ENCODE results near the gene PDXP. TPM values are rescaled to one million over a fixed set of nuclear protein-coding genes. Genes with fewer than 3 reads are reported as not detected.

The PDXP gene
- total and polyA plus RNA-seq, 7 donors: 9.0 to 37.9 (median 12.9) TPM

DNA sequence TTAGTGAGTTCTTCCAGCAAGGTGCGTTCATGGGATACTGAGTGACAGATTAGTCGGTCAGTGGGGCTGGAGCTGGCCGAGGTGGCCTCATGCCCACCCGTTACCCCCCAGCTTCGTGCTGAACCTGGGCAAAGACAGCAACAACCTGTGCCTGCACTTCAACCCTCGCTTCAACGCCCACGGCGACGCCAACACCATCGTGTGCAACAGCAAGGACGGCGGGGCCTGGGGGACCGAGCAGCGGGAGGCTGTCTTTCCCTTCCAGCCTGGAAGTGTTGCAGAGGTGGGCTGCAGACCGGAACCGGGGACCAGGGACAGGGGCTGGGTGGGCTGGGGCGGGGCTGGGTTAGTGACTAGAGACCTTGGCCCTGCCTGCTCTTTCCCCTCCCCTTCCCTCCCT is 19.8 kb downstream of the PDXP start:
- H3K27ac ChIP-seq: peak overlapping the region; percentile 96
- H3K36me3 ChIP-seq (ENCODE audit: insufficient read depth in 1 of 2, low read depth in 1 of 2): peaks cover 0 to 32% of the 10 kb centered on the region in 2 donors
- H3K27me3 ChIP-seq (ENCODE audit: insufficient read depth in 3 of 3, low read length in 2 of 3): no peaks in the 10 kb centered on the region
- no peak overlapping the region for H3K4me3 ChIP-seq
- intact Hi-C loops (cut with DNase I): no loop called here
- ATAC-seq (no peak), DNase-seq (no peak)
- 55 to 61% (median 55%) methylated on average over 18 of the region's 18 CpGs for WGBS, 3 donors
- H3K9me3 ChIP-seq: no peaks in the 10 kb centered on the region
- peaks cover 31% of the 10 kb centered on the region for H3K4me1 ChIP-seq
- TF ChIP-seq, protein P1, sequence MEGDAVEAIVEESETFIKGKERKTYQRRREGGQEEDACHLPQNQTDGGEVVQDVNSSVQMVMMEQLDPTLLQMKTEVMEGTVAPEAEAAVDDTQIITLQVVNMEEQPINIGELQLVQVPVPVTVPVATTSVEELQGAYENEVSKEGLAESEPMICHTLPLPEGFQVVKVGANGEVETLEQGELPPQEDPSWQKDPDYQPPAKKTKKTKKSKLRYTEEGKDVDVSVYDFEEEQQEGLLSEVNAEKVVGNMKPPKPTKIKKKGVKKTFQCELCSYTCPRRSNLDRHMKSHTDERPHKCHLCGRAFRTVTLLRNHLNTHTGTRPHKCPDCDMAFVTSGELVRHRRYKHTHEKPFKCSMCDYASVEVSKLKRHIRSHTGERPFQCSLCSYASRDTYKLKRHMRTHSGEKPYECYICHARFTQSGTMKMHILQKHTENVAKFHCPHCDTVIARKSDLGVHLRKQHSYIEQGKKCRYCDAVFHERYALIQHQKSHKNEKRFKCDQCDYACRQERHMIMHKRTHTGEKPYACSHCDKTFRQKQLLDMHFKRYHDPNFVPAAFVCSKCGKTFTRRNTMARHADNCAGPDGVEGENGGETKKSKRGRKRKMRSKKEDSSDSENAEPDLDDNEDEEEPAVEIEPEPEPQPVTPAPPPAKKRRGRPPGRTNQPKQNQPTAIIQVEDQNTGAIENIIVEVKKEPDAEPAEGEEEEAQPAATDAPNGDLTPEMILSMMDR (IDR thresholded peaks at IDR 0.05): no peak

DNA sequence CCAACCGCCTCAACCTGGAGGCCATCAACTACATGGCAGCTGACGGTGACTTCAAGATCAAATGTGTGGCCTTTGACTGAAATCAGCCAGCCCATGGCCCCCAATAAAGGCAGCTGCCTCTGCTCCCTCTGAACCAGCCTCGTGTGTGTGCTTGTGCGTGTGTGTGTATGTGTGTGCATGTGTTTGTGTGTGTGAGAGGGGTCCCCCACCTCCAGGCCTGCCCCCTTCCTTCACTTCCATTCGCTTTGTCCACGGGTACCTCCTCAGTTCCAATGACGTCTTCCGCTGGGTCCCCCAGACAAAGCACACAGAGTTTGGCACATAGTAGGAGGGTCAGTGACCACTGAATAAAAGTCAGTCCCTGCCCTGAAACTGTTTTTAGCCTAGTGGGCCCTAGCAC is 21.1 kb downstream of the PDXP start:
- peaks cover 21% of the 10 kb centered on the region for H3K4me1 ChIP-seq
- 72 to 74% (median 74%) methylated on average over 8 of the region's 8 CpGs for WGBS, 3 donors

DNA sequence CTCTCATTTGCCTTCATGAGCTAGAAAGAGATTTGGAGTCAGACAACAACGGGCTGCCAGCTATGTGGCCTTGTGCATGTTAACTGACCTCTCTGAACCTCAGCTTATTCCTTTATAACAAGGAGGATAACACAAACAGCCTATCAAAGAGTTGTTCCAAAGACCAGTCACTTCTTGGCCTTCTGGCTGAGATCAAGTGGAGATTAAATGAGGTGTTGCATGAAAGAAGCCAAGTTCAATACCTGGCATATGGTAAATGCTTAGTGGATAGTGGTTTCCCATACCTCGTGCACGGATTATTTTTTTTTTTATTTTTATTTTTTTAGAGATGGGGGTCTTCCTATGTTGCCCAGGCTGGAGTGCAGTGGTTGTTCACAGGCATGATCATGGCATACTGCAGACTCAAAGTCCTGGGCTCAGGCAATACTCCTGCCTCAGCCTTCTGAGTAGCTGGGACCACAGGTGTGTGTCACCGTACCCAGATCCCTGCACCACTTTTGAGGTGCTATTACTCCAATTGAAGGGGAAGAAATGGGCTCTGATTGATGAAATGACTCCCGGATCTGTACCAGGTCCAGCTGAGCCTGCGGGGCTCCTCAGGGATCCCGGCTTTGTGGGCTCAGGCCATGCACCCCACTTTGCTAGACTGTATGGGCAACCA is 21.8 kb downstream of the PDXP start:
- Histone ChIP-seq H3K4me1 (peaks cover 16% of the 10 kb centered on the region), H3K4me3 (no peak overlapping the region), H3K36me3 (ENCODE audit: insufficient read depth in 1 of 2, low read depth in 1 of 2) (peaks cover 0 to 32% of the 10 kb centered on the region in 2 donors), H3K27me3 (ENCODE audit: insufficient read depth in 3 of 3, low read length in 2 of 3) (no peaks in the 10 kb centered on the region), H3K27ac (no peak overlapping the region), H3K9me3 (no peaks in the 10 kb centered on the region)
- intact Hi-C loops (cut with DNase I): loop anchor here (2.0 kb wide), 2 partner anchors 20 to 38 kb away; no protein-coding TSS in a partner anchor
- 52 to 64% (median 54%) methylated on average over 7 of the region's 7 CpGs for WGBS, 3 donors
- ATAC-seq (no peak), DNase-seq (no peak)
- TF ChIP-seq, protein P1 (IDR thresholded peaks at IDR 0.05): no peak

More for the DNA sequence above, 21.1 kb downstream of the PDXP start:
- H3K27ac ChIP-seq: no peak overlapping the region
- TF ChIP-seq, protein P1 (IDR thresholded peaks at IDR 0.05): no peak
- no peaks in the 10 kb centered on the region for H3K9me3 ChIP-seq
- DNase-seq: no peak
- peaks cover 0 to 32% of the 10 kb centered on the region in 2 donors for H3K36me3 ChIP-seq (ENCODE audit: insufficient read depth in 1 of 2, low read depth in 1 of 2)
- intact Hi-C loops (cut with DNase I): loop anchor here (2.0 kb wide), 2 partner anchors 19 to 37 kb away; no protein-coding TSS in a partner anchor
- no peak for ATAC-seq
- H3K27me3 ChIP-seq (ENCODE audit: insufficient read depth in 3 of 3, low read length in 2 of 3): no peaks in the 10 kb centered on the region
- H3K4me3 ChIP-seq: no peak overlapping the region

DNA sequence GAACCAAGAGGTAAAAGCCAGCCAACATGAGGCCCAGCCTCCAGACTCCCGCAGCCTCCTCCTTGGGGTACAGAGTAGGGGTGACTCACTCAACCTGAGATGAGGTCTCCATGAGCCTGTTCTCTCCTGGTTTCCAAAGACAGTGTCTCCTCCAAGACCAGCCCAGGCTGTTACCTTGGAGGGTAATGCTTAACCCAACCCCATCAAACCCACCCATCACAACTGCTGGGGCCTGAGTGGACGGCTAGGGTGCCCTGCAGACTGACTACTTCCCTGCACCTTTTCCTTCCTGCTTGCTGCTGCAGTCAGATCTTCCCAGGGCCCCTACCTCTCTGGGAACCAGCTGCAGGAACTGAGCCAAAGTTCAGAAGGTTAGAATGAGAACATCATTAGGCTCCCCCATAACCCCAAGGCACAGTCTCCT is 22.5 kb downstream of the PDXP start:
- intact Hi-C loops (cut with DNase I): loop anchor here (1.0 to 2.0 kb wide), 3 partner anchors 20 to 38 kb away; no protein-coding TSS in a partner anchor
- WGBS, 3 donors: 64 to 79% (median 65%) methylated on average over 2 of the region's 2 CpGs
- peaks cover 16% of the 10 kb centered on the region for H3K4me1 ChIP-seq
- TF ChIP-seq, protein P1 (IDR thresholded peaks at IDR 0.05): no peak
- H3K27ac ChIP-seq: no peak overlapping the region
- H3K27me3 ChIP-seq (ENCODE audit: insufficient read depth in 3 of 3, low read length in 2 of 3): no peaks in the 10 kb centered on the region
- no peaks in the 10 kb centered on the region for H3K9me3 ChIP-seq
- no peak overlapping the region for H3K4me3 ChIP-seq
- DNase-seq (no peak), ATAC-seq (no peak)
- peaks cover 0 to 32% of the 10 kb centered on the region in 2 donors for H3K36me3 ChIP-seq (ENCODE audit: insufficient read depth in 1 of 2, low read depth in 1 of 2)
